ENCODE measurements around the gene SYNRG. TPM values are rescaled to one million over a fixed set of nuclear protein-coding genes. Genes with fewer than 3 reads are reported as not detected.
A peak's percentile ranks its signal among the peaks of the same experiment; 100 is the strongest.

The SYNRG gene
- total RNA-seq, 1 donor from 2014 or later: 56.3 TPM

GRCh38 chr17:37608351-37609169 is 658 bp downstream of the SYNRG start:
- Mint-ChIP-seq H3K36me3 (peaks cover 22% of the 10 kb centered on the region), H3K4me3 (peak overlapping the region; percentile 87), H3K27ac (peak overlapping the region; percentile 94), H3K9me3 (peaks cover 4% of the 10 kb centered on the region), H3K4me1 (peaks cover 19% of the 10 kb centered on the region), H3K27me3 (ENCODE audit: low read depth) (no peaks in the 10 kb centered on the region)
- TF ChIP-seq CTCF (IDR thresholded peaks at IDR 0.05; ENCODE audit: unreplicated experiment): no peak
- DNase-seq (ENCODE audit: low spot score in 2 of 2, unreplicated experiment in 2 of 2): peak in 1 of 2 experiments; percentile 36

GRCh38 chr17:37607637-37608331 is 1.4 kb downstream of the SYNRG start:
- TF ChIP-seq CTCF (IDR thresholded peaks at IDR 0.05; ENCODE audit: unreplicated experiment): no peak
- Mint-ChIP-seq H3K4me3 (peak overlapping the region; percentile 87), H3K36me3 (peaks cover 22% of the 10 kb centered on the region), H3K27ac (peak overlapping the region; percentile 94), H3K9me3 (peaks cover 4% of the 10 kb centered on the region), H3K4me1 (peaks cover 19% of the 10 kb centered on the region), H3K27me3 (ENCODE audit: low read depth) (no peaks in the 10 kb centered on the region)
- DNase-seq (ENCODE audit: low spot score in 2 of 2, unreplicated experiment in 2 of 2): no peak

- no peak for DNase-seq (ENCODE audit: low spot score in 2 of 2, unreplicated experiment in 2 of 2)
- H3K4me1 Mint-ChIP-seq: peaks cover 19% of the 10 kb centered on the region
- H3K27ac Mint-ChIP-seq: no peak overlapping the region
- H3K27me3 Mint-ChIP-seq (ENCODE audit: low read depth): no peaks in the 10 kb centered on the region
- peaks cover 8% of the 10 kb centered on the region for H3K9me3 Mint-ChIP-seq
- H3K36me3 Mint-ChIP-seq: peaks cover 26% of the 10 kb centered on the region
- no peak overlapping the region for H3K4me3 Mint-ChIP-seq
- TF ChIP-seq CTCF (IDR thresholded peaks at IDR 0.05; ENCODE audit: unreplicated experiment): no peak
Measured at GRCh38 chr17:37605813-37606505, 3.3 kb downstream of the SYNRG start.

- no peak overlapping the region for H3K4me3 Mint-ChIP-seq
- no peak for TF ChIP-seq CTCF (IDR thresholded peaks at IDR 0.05; ENCODE audit: unreplicated experiment)
- DNase-seq (ENCODE audit: low spot score in 2 of 2, unreplicated experiment in 2 of 2): no peak
- peaks cover 19% of the 10 kb centered on the region for H3K4me1 Mint-ChIP-seq
- no peak overlapping the region for H3K27ac Mint-ChIP-seq
- H3K9me3 Mint-ChIP-seq: peaks cover 8% of the 10 kb centered on the region
- peaks cover 30% of the 10 kb centered on the region for H3K36me3 Mint-ChIP-seq
- no peaks in the 10 kb centered on the region for H3K27me3 Mint-ChIP-seq (ENCODE audit: low read depth)
Measured at GRCh38 chr17:37605081-37605480, 4.1 kb downstream of the SYNRG start.

- Mint-ChIP-seq H3K4me1 (peaks cover 19% of the 10 kb centered on the region), H3K36me3 (peaks cover 32% of the 10 kb centered on the region), H3K4me3 (no peak overlapping the region), H3K9me3 (peaks cover 8% of the 10 kb centered on the region), H3K27ac (no peak overlapping the region), H3K27me3 (ENCODE audit: low read depth) (no peaks in the 10 kb centered on the region)
- no peak for DNase-seq (ENCODE audit: low spot score in 2 of 2, unreplicated experiment in 2 of 2)
- no peak for TF ChIP-seq CTCF (IDR thresholded peaks at IDR 0.05; ENCODE audit: unreplicated experiment)
Measured at GRCh38 chr17:37604556-37604955, 4.7 kb downstream of the SYNRG start.
